LNCAP (cell line): ENCODE measurements around the gene PCSK4.

Source experiments
- TF ChIP-seq, protein P1 (sequence below): fragments of 450-650 bp; IDR thresholded peaks from 2 replicates; pipeline ENCODE4 v1.5.1; 2017; ENCODE audit warnings: mild to moderate bottlenecking

Gene PCSK4

GRCh38 chr19:1482361-1483130, 7.6 kb downstream of the PCSK4 start:
- TF ChIP-seq, protein P1, sequence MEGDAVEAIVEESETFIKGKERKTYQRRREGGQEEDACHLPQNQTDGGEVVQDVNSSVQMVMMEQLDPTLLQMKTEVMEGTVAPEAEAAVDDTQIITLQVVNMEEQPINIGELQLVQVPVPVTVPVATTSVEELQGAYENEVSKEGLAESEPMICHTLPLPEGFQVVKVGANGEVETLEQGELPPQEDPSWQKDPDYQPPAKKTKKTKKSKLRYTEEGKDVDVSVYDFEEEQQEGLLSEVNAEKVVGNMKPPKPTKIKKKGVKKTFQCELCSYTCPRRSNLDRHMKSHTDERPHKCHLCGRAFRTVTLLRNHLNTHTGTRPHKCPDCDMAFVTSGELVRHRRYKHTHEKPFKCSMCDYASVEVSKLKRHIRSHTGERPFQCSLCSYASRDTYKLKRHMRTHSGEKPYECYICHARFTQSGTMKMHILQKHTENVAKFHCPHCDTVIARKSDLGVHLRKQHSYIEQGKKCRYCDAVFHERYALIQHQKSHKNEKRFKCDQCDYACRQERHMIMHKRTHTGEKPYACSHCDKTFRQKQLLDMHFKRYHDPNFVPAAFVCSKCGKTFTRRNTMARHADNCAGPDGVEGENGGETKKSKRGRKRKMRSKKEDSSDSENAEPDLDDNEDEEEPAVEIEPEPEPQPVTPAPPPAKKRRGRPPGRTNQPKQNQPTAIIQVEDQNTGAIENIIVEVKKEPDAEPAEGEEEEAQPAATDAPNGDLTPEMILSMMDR, result no peak

GRCh38 chr19:1481893-1482360, 8.2 kb downstream of the PCSK4 start:
- TF ChIP-seq, protein P1, result no peak

- TF ChIP-seq, protein P1, result no peak
These were observed 8.8 kb downstream of the PCSK4 start for GRCh38 chr19:1481224-1481892.

GRCh38 chr19:1478934-1479707, 11.0 kb downstream of the PCSK4 start, which contains the start of gene C19orf25:
TSS of gene C19orf25 (minus strand) at chr19:1479215. CDS start at chr19:1478903, 312 bp downstream.
- TF ChIP-seq, protein P1, result no peak

DNA sequence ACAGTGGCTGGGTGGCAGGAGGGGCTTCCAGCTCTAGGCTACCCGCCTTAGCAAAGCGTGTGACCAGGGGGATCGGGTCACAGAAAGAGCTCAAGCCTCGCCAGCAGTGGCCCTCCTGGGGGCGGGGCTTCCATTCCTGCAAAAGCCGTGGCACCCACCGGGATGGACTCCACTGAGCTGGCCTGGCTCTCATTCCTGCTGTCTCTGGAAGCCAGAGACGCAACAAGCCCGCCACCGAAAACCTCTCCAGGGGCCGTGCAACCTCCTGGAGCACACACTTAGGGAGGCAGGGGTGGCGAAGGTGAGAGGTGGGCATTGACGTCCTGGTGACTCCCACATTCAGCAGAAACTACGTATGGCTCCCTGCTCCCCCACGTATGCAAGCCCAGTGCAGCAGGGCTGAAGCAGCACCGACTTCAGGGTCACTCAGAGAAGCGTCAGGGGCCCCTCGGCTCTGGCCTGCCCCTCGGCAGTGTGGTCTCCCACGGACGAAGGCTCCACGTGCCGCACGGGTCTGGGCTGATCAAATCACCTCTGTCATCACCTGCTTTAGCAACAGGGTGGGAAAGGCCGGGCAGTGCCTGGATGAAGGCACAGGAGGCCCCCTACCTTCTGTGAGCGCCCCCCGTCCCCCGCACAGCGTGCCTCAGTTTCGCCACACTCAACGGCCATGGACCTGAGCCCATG, 14.3 kb downstream of the PCSK4 start:
- TF ChIP-seq, protein P1, result no peak

DNA sequence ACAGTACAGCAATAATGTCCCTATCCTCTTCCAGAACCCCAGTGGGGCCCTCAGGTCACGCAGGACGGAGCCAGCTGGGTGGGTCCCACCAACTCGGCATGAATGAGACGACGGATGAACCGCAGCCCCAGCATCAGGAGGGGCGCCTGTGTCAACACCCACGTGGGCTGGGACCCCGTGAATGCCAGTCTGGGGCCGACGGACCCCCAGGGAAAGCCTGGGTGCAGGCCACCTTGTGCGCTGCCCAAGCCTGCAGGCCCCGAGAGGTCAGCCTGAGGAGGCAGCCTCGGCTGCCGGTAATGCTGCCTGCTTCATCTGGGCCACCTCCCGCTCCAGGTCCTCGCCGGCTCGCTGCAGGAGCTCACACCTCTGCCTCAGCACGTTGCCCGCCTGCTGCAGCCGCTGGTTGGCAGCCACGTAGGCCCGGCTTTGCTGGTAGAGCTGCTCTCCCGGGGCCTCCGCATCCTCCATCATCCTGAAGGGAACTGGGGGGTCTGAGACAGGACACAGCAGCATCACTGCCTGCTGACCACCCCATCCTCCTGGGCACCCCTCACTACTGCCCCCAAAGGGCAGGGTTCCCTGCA, 15.3 kb downstream of the PCSK4 start:
- TF ChIP-seq, protein P1, result no peak
